GM21360 (cell line): Measurements from ENCODE around the gene TMCO4.

ENCODE experiments used
- ATAC-seq: cut with Tn5 transposase; IDR thresholded peaks from one replicate; pipeline ENCODE4 v1.9.1; 2021; ENCODE audit warnings: mild to moderate bottlenecking, moderate library complexity; ENCODE audit not compliant: unreplicated experiment

The TMCO4 gene

DNA sequence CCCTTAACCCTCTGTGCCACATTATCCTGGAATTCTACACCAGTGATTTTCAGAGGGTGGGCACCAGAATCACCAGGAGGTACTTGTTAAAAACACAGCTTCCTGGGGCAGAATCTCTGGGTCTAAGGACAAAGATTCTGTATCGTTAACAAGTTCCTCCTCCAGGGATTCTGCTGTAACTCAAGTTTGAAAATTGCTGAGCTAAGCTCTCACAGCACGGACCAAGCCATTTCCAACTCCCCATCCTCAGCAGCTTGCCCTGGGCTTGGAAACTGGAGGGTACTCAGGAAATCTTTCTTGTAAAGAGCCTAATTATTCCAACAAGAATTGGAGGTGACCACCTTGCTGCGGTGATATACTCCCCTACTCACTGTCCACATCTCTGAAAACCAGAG, 48.8 kb downstream of the TMCO4 start:
- ATAC-seq: no peak

DNA sequence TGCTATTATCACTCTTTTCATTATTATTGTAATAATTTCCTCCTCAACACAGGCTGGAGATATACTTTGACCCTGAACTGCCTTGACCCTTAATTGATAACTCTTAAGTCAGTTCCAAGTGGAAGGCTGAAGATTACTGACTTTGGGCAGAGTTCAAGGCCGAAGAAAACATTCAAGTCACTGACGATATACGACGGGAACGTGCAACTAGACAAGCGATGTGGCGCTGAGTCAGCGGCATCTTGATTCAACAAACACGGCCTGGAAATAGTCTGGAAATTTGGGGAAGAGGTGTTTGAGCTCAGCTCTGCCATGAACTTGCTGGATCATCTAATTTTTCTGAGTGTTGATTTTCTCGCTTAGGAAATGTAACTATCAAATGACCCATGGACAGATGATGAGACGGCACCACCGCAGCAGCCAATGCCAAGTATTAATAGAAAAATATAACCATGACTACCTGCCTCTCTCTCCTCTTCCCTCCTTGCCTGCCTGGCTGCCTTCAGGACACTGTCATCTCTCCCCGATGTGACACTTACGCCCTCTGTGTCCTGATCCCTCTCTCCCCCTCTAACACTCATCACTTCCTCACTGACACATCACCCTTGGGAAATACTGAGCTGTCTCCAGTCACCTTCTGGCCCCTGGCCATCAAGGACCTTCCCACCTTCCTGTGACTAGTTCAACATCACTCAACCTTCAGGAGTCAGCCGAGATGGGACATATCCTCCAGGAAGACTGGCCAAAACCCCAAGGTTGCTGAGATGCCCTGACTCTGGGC, 49.4 kb downstream of the TMCO4 start:
- no peak for ATAC-seq

- no peak for ATAC-seq
Measured at GRCh38 chr1:19749685-19750084, 50.0 kb downstream of the TMCO4 start.

DNA sequence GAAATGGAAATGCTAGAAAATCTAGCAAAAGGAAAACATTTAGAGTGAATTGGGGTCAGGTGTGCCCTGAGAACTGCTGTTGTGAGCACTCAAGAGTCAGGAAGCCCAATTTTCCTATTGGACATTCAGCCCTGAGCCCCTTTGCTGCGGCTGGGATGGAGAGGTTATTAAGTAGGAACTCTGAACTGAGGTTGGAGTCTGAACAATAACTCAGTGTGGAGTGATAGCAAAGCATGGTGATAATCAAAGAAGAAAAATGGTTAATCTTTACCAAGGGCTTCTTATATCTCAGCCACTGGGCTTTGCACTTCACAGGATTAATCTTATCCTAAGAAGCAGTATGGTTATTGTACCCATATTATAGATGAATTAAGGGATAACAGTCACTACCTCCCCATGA, 52.0 kb downstream of the TMCO4 start:
- ATAC-seq: no peak

DNA sequence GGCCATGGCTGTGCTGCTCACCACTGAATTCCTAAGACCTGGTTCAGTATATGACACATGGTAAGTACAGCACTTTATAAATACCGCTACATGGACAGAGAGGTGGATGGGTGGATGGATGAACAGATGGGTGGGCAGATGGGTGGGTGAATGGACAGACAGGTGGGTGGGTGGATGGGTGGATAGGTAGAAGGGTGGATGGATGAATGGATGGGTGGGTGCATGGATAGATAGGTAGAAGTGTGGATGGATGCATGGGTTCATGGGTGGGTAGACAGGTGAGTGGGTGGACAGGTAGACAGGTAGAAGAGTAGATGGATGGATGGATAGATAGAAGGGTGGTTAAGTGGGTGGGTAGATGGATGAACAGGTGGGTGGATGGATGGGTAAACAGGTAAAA, 54.8 kb downstream of the TMCO4 start:
- no peak for ATAC-seq

DNA sequence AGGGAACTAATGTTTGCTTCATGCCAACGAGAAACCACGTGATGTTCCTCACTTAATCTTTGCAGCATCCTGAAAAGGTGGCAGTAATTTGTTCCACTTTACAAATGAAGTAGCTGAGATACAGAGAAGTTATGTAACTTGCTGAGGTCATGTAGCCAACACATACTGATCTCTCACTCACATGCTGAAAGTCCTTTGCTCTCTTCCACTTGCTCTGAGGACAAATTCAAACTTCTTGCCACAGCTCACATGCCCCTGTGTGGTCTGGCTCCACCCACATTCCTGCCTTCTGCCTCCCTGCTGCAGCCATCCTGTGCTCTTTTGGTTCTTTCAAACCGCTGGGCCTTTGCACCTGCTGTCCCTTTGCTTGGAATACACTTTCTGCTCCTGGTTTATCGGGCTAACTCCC, 55.4 kb downstream of the TMCO4 start:
- no peak for ATAC-seq

DNA sequence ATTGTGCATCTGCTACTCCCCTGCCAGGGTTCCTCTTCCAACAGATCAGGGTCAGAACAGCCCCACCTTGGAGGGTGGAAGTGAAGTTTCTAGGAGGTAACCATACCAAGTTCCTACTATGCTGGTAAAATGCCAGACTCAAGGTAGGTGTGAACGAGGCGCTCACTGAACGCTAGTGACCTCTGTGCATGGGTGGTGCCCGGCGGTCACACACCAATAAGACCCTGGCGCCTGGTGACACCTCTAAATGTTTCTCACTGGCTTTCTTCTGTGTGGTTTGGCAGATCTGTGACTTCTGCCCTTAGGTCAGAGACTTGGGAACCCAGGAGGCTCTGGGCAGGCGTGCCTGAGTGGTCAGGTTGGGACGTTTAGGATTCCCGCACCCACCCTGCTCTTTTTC, 55.9 kb downstream of the TMCO4 start:
- no peak for ATAC-seq

DNA sequence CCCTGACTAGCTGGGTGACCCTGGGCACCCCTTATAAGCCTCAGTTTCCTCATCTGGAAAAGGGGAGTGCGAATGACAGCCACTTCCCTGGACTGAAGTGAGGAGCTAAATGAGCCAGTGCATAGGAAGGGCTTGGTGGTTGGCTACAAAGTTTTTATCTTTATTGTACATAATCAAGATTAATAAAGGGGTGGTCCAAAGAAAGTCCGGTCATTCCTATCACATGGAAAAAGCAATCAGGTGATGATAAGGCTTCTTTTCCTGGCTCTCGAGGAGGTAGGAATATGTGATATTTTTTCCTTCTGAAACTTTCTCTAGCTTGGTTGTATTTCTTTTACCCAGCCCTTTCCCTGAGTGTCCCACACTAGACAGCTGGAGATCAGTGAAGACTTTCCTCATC, 56.5 kb downstream of the TMCO4 start:
- ATAC-seq: no peak

DNA sequence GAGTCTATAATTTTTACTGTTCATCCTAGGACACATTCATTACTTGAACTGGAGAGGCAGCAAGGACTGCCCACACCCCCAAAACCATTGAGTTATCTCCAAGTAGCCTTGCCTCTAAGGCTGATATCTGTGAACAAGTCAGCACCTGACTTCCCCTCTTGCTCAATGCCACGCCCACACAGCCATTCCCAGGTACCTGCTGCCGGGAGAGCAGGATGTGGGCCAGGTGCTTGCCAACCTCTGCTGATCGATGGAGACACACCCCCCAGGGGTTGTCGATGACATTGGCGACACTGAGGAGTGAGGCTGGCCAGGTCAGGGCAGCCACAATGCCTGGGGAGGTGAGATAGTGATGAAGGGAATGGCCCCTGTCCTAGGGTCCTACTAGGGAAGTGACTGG, 60.1 kb downstream of the TMCO4 start:
- ATAC-seq: no peak

- no peak for ATAC-seq
Measured at GRCh38 chr1:19738669-19739068, 61.0 kb downstream of the TMCO4 start.

- no peak for ATAC-seq
Measured at GRCh38 chr1:19738076-19738475, 61.6 kb downstream of the TMCO4 start.

DNA sequence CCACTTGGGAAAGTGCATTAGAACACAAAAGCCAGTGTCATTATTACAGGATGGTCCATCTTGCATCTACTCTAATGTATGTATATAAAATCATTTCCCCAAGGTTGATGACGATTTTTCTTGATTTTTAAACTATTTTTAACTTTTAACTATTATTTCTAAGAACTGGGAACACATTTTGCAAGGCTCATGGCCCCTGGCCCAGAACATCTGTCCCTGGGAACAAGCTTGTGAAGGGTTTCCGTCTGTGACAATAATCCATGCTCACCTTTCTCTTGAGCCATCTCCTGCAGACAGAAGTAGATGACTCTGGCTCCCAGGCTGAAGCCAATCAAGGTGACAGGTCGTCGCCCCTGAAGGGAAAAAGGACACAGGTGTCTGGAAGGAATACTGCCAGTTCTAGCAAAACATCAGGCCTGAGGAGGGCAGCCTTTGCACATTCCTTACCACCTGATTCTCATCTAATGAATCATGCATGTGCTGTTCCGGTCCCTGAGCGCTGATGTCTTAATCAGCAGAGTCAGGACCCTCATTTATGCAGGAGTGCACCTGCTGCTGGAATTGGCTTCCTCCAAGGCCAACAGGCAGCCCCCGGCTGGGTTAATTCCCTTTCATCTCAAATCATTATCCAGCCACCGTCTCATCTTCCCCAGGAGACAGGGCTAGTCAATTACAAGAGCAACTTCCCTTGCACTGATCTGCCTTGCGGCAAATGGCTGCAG, 62.5 kb downstream of the TMCO4 start:
- ATAC-seq: no peak

DNA sequence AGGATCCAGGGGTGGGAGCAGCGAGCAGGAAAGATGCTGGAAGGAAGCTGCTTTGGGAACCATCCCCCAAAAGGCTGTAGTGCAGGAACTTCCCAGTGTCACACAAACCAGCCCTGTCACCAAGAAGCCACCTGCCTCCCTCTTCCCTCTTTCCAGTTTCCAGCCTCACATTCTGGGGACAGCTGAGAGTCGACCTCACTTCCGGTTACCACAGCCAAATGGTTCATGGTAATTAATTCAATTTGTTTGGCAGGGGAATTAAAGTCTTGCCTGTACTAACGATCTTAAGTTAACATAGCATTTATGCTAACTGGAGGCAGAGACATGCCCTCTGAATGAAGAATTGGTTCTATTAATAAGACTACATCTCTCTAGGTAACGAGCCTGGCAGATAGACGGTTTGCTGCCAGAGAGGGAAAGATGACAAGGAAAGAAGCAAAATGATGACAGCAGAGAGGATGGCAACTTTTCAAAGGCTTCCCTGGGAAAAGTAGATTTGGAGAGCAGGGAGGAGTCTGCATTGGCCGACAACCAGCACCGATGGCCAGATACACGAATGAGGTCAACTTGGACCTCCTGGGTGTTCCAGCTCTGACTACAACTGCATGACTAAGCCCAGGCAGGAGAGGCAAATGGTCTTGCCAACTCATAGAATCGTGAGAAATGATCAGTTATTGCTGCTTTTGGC, 64.1 kb downstream of the TMCO4 start:
- no peak for ATAC-seq

GRCh38 chr1:19734472-19734999, 65.2 kb downstream of the TMCO4 start:
- ATAC-seq: no peak

DNA sequence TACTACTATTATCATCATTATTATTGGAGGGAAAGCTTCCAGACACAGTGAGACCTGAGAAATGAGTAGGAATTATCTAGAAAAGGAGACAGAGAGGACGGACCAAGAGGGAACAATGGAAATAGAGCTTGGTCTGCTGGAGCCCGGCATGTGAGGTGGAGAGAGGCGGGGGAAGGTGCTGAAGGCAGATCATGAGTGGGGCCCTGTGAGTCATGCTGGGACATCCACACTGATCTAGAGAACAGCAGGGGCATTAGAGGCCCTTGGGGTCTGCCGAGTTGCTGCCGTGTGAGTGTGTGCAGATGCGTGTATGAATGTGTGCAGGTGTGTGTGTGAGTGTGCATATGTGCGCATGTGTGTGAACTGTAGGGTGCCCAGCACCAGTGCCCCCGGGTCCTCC, 65.7 kb downstream of the TMCO4 start:
- no peak for ATAC-seq

DNA sequence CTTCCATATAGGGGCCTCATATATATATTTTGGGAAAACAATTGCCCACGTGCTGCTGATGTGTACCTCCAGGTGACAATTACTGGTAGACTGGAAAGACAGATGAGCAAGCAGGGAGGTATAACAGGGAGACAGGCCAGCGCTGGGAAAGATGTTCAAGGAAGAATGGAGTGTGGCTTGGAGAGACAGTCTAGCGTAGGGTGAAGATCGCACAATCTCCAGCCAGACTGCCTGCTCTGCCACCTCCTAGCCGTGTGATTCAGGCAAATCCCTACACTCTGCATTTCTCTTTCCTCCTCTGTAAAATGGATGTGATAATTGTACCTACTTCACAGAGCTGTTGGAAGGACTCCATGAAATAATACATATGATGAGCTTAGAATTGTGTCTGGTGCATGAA, 66.1 kb downstream of the TMCO4 start:
- ATAC-seq: no peak

- ATAC-seq: no peak
Measured at GRCh38 chr1:19731311-19731821, 68.3 kb downstream of the TMCO4 start.

- no peak for ATAC-seq
Measured at GRCh38 chr1:19730793-19731192, 68.9 kb downstream of the TMCO4 start.

DNA sequence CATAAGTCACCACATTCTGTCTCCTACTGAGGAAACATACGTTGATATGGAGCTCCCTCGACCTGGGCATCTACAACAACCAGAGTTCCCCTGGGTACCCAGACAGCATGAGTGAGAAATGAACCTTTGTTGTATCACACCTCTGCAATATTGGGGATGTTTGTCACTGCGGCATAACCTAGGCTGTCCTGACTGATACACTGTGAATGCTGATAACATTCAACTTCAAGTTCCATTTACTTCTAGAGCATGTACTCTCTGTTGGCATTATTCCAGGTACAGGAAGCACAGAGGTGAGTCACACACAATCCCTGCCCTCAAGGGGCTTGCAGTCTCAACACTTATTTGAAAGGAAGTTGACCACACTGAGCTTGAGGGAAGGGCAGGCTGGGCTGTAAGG, 69.5 kb downstream of the TMCO4 start:
- ATAC-seq: no peak

DNA sequence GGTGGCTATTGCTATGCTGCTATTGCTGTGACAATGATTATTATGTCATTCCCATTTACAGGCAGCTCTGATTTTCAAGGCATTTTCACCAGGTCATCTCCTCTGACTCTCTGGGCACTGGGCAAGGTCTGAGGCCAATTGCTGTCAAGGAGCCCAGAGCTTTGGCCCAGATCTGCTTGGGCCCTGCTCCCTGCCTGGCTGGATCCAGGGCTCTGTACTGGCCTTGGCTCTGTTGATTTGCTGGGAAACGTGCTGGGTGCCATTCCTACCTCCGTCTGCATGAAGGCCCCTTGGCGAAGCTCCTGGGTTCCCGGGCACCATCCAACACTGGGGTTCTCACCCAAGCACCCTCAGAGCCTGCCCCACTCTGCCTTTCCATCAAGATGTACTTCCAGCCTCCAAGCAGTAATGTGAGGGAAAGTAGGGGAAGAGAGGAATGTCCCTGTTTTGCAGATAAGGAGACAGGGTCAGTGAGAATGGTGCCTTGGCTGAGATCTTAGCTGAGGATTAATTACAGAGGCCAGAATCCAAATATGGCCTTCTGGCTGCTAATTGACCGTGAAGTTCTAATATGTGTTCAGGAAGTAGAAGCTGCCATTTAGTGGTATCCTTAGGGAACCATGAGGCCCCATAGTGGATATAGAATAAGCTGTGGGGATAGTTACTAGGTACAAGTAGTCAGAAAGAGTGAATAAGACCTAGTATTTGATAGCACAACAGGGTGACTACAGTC, 71.1 kb downstream of the TMCO4 start:
- ATAC-seq: no peak

DNA sequence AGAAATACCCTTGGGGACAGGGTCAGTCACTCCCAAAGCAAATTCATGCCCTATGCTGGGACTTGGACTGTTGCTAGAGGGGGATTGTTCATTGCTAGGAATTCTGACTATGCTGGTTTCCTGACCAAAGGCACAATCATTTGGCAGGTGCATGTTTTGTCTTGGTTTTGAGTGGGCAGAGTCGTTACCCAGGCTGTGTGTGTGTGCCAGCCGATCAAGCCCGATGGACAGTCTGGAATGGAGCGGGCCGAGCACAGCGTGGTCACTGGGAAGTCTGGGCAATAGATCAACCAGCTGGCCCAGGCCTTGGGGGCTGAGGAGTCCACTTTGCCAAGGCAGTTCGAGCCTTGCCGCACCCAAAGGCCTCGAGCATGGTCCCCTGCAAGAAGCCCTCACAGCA, 74.1 kb downstream of the TMCO4 start:
- ATAC-seq: no peak
